ENCODE data around the gene RASA2. TPM values are rescaled to one million over a fixed set of nuclear protein-coding genes. Genes with fewer than 3 reads are reported as not detected.
"Not testable (repeated sequence)": the region's sequence is repeated elsewhere in the genome, so short reads cannot be mapped to it uniquely, and the experiment has no call there.

Gene RASA2
- total RNA-seq, 4 donors from 2014 or later: 9.1 to 12.8 (median 10.6) TPM

DNA sequence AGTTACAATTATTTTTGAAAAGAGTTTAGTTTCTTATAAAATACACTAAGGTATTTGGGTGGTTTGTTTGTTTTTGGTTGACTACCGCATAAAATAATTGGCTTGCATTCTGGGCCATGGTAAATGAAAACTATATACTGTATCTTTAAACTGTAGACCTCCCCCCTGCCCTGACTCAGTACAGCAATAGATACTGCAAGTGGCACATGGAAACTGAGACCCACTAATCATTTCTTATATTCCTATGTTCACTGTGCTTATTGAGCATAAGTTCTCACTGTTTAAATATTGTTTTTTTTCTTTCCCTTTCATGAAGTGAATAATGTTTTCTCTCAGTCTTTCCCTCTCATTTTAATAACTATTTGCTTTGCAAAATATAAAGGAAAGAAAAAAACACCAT, 45.8 kb downstream of the RASA2 start:
- no peak overlapping the region for H3K4me3 ChIP-seq
- H3K27ac ChIP-seq (replicated peaks in 1 of 4): no peak overlapping the region
- H3K4me1 ChIP-seq: peaks cover 0 to 14% (median 12%) of the 10 kb centered on the region in 4 donors
- peaks cover 0 to 11% (median 9%) of the 10 kb centered on the region in 4 donors for H3K36me3 ChIP-seq
- no peak for DNase-seq (ENCODE audit: extremely low spot score)
- WGBS: 100% methylated on average over 1 of the region's 1 CpG
- H3K9me3 ChIP-seq: no peaks in the 10 kb centered on the region
- TF ChIP-seq POLR2AphosphoS5 (IDR thresholded peaks at IDR 0.05) (no peak), EP300 (IDR thresholded peaks at IDR 0.05) (no peak), POLR2A (IDR thresholded peaks at IDR 0.05; ENCODE audit: low read depth) (no peak)
- TF ChIP-seq, protein P1, sequence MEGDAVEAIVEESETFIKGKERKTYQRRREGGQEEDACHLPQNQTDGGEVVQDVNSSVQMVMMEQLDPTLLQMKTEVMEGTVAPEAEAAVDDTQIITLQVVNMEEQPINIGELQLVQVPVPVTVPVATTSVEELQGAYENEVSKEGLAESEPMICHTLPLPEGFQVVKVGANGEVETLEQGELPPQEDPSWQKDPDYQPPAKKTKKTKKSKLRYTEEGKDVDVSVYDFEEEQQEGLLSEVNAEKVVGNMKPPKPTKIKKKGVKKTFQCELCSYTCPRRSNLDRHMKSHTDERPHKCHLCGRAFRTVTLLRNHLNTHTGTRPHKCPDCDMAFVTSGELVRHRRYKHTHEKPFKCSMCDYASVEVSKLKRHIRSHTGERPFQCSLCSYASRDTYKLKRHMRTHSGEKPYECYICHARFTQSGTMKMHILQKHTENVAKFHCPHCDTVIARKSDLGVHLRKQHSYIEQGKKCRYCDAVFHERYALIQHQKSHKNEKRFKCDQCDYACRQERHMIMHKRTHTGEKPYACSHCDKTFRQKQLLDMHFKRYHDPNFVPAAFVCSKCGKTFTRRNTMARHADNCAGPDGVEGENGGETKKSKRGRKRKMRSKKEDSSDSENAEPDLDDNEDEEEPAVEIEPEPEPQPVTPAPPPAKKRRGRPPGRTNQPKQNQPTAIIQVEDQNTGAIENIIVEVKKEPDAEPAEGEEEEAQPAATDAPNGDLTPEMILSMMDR (IDR thresholded peaks at IDR 0.05): no peak
- intact Hi-C loops (cut with DNase I): no loop called here
- no peaks in the 10 kb centered on the region for H3K27me3 ChIP-seq

DNA sequence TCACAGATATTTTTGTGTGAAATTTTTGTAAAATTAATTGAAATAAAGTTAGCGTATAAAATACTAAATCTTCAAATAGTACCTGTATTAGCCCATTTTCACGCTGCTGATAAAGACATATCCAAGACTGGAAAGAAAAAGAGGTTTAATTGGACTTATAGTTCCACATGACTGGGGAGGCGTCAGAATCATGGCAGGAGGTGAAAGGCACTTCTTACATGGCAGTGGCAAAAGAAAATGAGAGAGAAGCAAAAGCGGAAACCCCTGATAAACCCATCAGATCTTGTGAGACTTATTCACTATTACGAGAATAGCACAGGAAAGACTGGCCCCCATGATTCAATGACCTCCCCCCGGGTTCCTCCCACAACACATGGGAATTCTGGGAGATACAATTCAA, 49.2 kb downstream of the RASA2 start:
- H3K27me3 ChIP-seq; H3K4me3 ChIP-seq; DNase-seq (ENCODE audit: extremely low spot score); H3K9me3 ChIP-seq; intact Hi-C loops (cut with DNase I); H3K27ac ChIP-seq (replicated peaks in 1 of 4); H3K4me1 ChIP-seq: not testable (repeated sequence)
- H3K36me3 ChIP-seq: peaks cover 0 to 13% (median 10%) of the 10 kb centered on the region in 4 donors
- WGBS: 98% methylated on average over 6 of the region's 6 CpGs

DNA sequence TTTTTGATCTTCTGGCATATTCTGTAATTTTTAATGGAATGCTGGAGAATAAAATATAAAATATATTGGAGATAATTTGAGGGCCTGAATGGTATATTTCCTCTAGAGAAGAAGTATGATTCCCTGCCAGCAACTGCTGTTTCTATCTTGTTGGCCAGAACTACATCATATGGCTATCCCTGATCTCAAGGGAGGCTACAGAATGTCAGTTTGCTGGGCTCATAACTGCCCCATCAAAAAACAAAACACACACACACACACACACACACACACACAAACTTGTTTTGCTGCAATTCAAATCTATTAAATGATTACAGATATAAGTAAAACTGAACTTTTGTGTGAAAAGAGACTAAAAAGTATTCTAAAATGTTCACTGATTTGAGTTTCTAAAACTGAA, 51.0 kb downstream of the RASA2 start:
- Histone ChIP-seq H3K4me1 (peaks cover 0 to 7% (median 5%) of the 10 kb centered on the region in 4 donors), H3K27me3 (no peaks in the 10 kb centered on the region), H3K36me3 (peaks cover 0 to 17% (median 13%) of the 10 kb centered on the region in 4 donors), H3K27ac (replicated peaks in 1 of 4) (no peak overlapping the region), H3K9me3 (peaks cover 0 to under 1% (median 0%) of the 10 kb centered on the region in 4 donors), H3K4me3 (no peak overlapping the region)
- intact Hi-C loops (cut with DNase I): no loop called here
- DNase-seq (ENCODE audit: extremely low spot score): no peak
- TF ChIP-seq POLR2A (IDR thresholded peaks at IDR 0.05; ENCODE audit: low read depth) (no peak), POLR2AphosphoS5 (IDR thresholded peaks at IDR 0.05) (no peak), EP300 (IDR thresholded peaks at IDR 0.05) (no peak)
- TF ChIP-seq, protein P1 (IDR thresholded peaks at IDR 0.05): no peak

DNA sequence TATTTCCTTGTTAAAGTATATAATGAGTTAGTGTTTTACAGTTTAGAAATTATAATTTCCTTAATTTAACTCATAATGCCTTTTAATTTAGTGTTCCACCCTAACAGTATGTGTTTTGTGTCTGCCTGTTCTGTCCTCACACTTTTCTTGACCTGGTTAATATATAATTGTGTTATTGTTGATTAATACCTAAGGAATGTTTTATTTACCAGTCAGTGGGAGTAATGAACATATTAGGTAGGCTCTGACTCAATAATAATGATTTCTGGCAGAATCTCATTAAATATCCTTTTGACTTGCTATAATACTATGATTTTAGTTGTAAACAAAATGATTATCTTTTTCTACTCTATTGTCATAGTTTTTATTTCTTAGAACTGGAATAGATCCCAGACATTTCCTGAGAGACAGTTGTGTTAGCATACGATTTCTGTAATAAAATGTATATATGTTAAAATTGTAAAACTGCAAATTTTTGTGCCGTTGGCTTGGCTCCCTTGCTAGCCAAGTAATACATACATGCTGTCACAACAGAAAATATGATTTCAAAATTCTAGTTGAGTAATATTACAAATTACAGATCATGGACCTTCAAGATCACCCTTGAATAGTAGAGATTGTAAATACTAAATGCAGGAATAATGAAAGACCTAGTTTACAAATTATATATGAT, 51.9 kb downstream of the RASA2 start:
- WGBS: 54% methylated on average over 2 of the region's 2 CpGs
- Histone ChIP-seq H3K27ac (replicated peaks in 1 of 4) (no peak overlapping the region), H3K27me3 (no peaks in the 10 kb centered on the region), H3K4me1 (peaks cover 0 to 7% (median 5%) of the 10 kb centered on the region in 4 donors), H3K9me3 (peaks cover 0 to 8% (median 2%) of the 10 kb centered on the region in 4 donors), H3K4me3 (no peak overlapping the region), H3K36me3 (peaks cover 0 to 22% (median 14%) of the 10 kb centered on the region in 4 donors)
- intact Hi-C loops (cut with DNase I): no loop called here
- TF ChIP-seq EP300 (IDR thresholded peaks at IDR 0.05) (no peak), POLR2AphosphoS5 (IDR thresholded peaks at IDR 0.05) (no peak), POLR2A (IDR thresholded peaks at IDR 0.05; ENCODE audit: low read depth) (no peak)
- TF ChIP-seq, protein P1 (IDR thresholded peaks at IDR 0.05): no peak
- no peak for DNase-seq (ENCODE audit: extremely low spot score)

DNA sequence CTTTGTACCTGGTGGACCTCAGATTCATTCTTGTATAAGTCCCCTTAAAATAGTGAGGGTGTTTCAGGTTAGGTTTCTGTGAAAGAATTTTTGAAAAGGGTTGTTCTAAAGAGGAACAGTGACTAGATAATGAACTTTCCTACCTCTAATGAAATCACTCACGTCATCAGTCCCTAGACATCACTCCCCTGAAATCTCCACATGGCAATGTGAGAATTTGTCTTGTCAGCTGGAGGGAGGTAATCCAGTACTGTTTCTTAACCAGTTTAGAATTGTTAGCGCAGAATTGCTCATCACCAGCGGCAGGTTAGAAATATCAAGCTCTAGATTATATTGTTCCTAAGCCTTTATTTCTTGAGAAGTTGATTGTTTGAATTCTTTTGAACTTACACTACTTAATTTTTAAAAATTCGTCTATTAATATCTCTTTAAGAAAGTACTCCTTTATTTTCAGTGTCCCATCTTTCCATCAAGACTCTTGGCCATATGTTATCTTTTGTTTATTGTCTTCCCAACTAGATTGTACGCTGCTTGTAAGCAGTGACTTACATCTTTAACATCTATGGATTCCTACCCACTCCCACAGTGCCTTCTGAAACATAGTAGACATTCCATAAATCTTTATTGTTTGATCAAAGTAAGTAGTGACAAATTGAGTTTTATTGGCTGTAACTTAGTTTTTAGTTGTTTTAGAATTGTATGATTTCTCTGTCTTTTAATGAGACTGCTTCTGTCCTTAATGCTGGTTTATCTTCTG, 52.8 kb downstream of the RASA2 start:
- intact Hi-C loops (cut with DNase I): no loop called here
- Histone ChIP-seq H3K27me3 (no peaks in the 10 kb centered on the region), H3K4me1 (peaks cover 0 to 7% (median 5%) of the 10 kb centered on the region in 4 donors), H3K9me3 (peaks cover 0 to 10% (median 4%) of the 10 kb centered on the region in 4 donors), H3K27ac (replicated peaks in 1 of 4) (no peak overlapping the region), H3K36me3 (peaks cover 0 to 27% (median 14%) of the 10 kb centered on the region in 4 donors), H3K4me3 (no peak overlapping the region)
- DNase-seq (ENCODE audit: extremely low spot score): no peak
- TF ChIP-seq, protein P1 (IDR thresholded peaks at IDR 0.05): no peak
- TF ChIP-seq EP300 (IDR thresholded peaks at IDR 0.05): no peak
- no peak for TF ChIP-seq POLR2AphosphoS5 (IDR thresholded peaks at IDR 0.05)
- no peak for TF ChIP-seq POLR2A (IDR thresholded peaks at IDR 0.05; ENCODE audit: low read depth)
- 92% methylated on average over 5 of the region's 5 CpGs for WGBS
